ENCODE results near the gene DPP6. TPM values are rescaled to one million over a fixed set of nuclear protein-coding genes. Genes with fewer than 3 reads are reported as not detected.

The DPP6 gene
- total and polyA plus RNA-seq, 2 experiments from 2014 or later, result not detected

DNA sequence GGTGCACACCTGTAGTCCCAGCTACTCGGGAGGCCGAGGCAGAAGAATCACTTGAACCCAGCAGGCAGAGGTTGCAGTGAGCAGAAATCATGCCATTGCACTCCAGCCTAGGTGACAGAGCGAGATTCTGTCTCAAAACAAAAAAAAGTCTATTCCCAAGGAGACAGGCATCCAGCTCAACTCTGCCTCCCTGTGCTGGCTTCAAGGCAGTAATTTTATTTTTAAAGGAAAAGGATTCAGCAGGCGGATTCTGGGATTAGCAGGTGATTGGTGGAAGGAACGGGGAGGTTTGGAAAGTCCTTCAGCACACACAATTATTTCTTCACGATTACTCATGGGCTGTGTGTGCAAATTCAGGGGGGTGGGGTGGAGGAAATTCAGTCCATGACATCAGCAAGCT lies 707.8 kb downstream of the DPP6 start:
- ATAC-seq (no peak), DNase-seq (ENCODE audit: low spot score) (no peak)
- no peaks in the 10 kb centered on the region for H3K27me3 ChIP-seq (ENCODE audit: insufficient read depth)
- no peaks in the 10 kb centered on the region for H3K9me2 ChIP-seq (ENCODE audit: insufficient read depth)
- Mint-ChIP-seq H3K4me3 (no peak overlapping the region), H3K27ac (no peak overlapping the region), H3K4me1 (peaks cover 12% of the 10 kb centered on the region), H3K9me3 (no peaks in the 10 kb centered on the region), H3K27me3 (ENCODE audit: insufficient read depth, low read depth, poor library complexity) (peaks cover 7% of the 10 kb centered on the region), H3K36me3 (ENCODE audit: low read depth) (no peaks in the 10 kb centered on the region)
- H4K20me1 ChIP-seq (replicated peaks; ENCODE audit: insufficient read depth), result no peaks in the 10 kb centered on the region
- H3K4me1 ChIP-seq (ENCODE audit: insufficient read depth), result no peaks in the 10 kb centered on the region
- no peak overlapping the region for H3K27ac ChIP-seq (ENCODE audit: low read depth)
- no peak for TF ChIP-seq ZNF114 (CRISPR knock-in tag; IDR thresholded peaks at IDR 0.05)
- TF ChIP-seq, protein P1, sequence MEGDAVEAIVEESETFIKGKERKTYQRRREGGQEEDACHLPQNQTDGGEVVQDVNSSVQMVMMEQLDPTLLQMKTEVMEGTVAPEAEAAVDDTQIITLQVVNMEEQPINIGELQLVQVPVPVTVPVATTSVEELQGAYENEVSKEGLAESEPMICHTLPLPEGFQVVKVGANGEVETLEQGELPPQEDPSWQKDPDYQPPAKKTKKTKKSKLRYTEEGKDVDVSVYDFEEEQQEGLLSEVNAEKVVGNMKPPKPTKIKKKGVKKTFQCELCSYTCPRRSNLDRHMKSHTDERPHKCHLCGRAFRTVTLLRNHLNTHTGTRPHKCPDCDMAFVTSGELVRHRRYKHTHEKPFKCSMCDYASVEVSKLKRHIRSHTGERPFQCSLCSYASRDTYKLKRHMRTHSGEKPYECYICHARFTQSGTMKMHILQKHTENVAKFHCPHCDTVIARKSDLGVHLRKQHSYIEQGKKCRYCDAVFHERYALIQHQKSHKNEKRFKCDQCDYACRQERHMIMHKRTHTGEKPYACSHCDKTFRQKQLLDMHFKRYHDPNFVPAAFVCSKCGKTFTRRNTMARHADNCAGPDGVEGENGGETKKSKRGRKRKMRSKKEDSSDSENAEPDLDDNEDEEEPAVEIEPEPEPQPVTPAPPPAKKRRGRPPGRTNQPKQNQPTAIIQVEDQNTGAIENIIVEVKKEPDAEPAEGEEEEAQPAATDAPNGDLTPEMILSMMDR (conservative IDR thresholded peaks at IDR 0.05; ENCODE audit: low read depth in 2 of 2), result no peak
- H3F3A ChIP-seq (replicated peaks; ENCODE audit: low read depth), result no peaks in the 10 kb centered on the region
- H2AFZ ChIP-seq, result no peak overlapping the region
- H3K4me2 ChIP-seq, result no peak overlapping the region
- no peak overlapping the region for H3K4me3 ChIP-seq
- no peaks in the 10 kb centered on the region for H3K79me2 ChIP-seq (replicated peaks; ENCODE audit: insufficient read depth)
- no peaks in the 10 kb centered on the region; the same call in 1 of the 2 replicates for H3K36me3 ChIP-seq (ENCODE audit: insufficient read depth)

DNA sequence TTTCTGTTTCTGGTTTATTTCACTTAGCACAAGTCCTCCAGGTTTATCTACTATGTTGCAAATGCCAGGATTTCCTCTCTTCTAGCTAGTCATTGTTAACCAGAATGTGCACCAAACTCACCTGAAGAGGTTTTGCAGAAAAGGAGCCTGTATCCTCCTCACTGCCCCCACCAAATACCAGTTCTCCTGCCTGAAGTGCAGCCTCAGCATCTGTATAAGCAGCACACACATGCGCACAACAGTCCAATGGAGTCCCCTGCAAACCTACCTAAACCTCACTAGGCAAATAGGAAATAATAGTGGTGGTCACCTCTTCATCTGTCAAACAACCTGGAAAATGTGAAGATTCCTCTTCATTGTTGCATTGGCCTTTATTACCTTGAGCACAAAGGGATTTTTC lies 712.9 kb downstream of the DPP6 start:
- H3K27me3 ChIP-seq (ENCODE audit: insufficient read depth), result no peaks in the 10 kb centered on the region
- H3K36me3 Mint-ChIP-seq (ENCODE audit: low read depth), result peaks cover 3% of the 10 kb centered on the region; the same call in 2 of the 3 replicates
- no peak overlapping the region for H3K4me3 ChIP-seq
- no peak overlapping the region for H2AFZ ChIP-seq
- no peaks in the 10 kb centered on the region for H4K20me1 ChIP-seq (replicated peaks; ENCODE audit: insufficient read depth)
- peaks cover 4% of the 10 kb centered on the region; the same call in 1 of the 3 replicates for H3K9me3 Mint-ChIP-seq
- peaks cover 10% of the 10 kb centered on the region for H3K27me3 Mint-ChIP-seq (ENCODE audit: insufficient read depth, low read depth, poor library complexity)
- no peak overlapping the region for H3K4me2 ChIP-seq
- H3F3A ChIP-seq (replicated peaks; ENCODE audit: low read depth), result no peaks in the 10 kb centered on the region
- no peaks in the 10 kb centered on the region for H3K9me2 ChIP-seq (ENCODE audit: insufficient read depth)
- peaks cover 34% of the 10 kb centered on the region for H3K4me1 Mint-ChIP-seq
- peak; percentile 59 for ATAC-seq
- H3K4me1 ChIP-seq (ENCODE audit: insufficient read depth), result no peaks in the 10 kb centered on the region
- no peak for DNase-seq (ENCODE audit: low spot score)
- peak overlapping the region; percentile 8; the same call in 1 of the 3 replicates for H3K4me3 Mint-ChIP-seq
- peak overlapping the region; percentile 69; the same call in 1 of the 2 replicates for H3K27ac Mint-ChIP-seq
- peaks cover 4% of the 10 kb centered on the region; the same call in 1 of the 2 replicates for H3K36me3 ChIP-seq (ENCODE audit: insufficient read depth)
- H3K27ac ChIP-seq (ENCODE audit: low read depth), result no peak overlapping the region
- no peaks in the 10 kb centered on the region for H3K79me2 ChIP-seq (replicated peaks; ENCODE audit: insufficient read depth)
- TF ChIP-seq CREB1 (CRISPR knock-in tag; IDR thresholded peaks at IDR 0.05; ENCODE audit: low read depth), result no peak
- no peak for TF ChIP-seq ZNF114 (CRISPR knock-in tag; IDR thresholded peaks at IDR 0.05)
- no peak for TF ChIP-seq STAT1 (IDR thresholded peaks at IDR 0.05; ENCODE audit: unreplicated experiment)
- TF ChIP-seq, protein P1 (conservative IDR thresholded peaks at IDR 0.05; ENCODE audit: low read depth in 2 of 2), result no peak
- TF ChIP-seq, protein P2, sequence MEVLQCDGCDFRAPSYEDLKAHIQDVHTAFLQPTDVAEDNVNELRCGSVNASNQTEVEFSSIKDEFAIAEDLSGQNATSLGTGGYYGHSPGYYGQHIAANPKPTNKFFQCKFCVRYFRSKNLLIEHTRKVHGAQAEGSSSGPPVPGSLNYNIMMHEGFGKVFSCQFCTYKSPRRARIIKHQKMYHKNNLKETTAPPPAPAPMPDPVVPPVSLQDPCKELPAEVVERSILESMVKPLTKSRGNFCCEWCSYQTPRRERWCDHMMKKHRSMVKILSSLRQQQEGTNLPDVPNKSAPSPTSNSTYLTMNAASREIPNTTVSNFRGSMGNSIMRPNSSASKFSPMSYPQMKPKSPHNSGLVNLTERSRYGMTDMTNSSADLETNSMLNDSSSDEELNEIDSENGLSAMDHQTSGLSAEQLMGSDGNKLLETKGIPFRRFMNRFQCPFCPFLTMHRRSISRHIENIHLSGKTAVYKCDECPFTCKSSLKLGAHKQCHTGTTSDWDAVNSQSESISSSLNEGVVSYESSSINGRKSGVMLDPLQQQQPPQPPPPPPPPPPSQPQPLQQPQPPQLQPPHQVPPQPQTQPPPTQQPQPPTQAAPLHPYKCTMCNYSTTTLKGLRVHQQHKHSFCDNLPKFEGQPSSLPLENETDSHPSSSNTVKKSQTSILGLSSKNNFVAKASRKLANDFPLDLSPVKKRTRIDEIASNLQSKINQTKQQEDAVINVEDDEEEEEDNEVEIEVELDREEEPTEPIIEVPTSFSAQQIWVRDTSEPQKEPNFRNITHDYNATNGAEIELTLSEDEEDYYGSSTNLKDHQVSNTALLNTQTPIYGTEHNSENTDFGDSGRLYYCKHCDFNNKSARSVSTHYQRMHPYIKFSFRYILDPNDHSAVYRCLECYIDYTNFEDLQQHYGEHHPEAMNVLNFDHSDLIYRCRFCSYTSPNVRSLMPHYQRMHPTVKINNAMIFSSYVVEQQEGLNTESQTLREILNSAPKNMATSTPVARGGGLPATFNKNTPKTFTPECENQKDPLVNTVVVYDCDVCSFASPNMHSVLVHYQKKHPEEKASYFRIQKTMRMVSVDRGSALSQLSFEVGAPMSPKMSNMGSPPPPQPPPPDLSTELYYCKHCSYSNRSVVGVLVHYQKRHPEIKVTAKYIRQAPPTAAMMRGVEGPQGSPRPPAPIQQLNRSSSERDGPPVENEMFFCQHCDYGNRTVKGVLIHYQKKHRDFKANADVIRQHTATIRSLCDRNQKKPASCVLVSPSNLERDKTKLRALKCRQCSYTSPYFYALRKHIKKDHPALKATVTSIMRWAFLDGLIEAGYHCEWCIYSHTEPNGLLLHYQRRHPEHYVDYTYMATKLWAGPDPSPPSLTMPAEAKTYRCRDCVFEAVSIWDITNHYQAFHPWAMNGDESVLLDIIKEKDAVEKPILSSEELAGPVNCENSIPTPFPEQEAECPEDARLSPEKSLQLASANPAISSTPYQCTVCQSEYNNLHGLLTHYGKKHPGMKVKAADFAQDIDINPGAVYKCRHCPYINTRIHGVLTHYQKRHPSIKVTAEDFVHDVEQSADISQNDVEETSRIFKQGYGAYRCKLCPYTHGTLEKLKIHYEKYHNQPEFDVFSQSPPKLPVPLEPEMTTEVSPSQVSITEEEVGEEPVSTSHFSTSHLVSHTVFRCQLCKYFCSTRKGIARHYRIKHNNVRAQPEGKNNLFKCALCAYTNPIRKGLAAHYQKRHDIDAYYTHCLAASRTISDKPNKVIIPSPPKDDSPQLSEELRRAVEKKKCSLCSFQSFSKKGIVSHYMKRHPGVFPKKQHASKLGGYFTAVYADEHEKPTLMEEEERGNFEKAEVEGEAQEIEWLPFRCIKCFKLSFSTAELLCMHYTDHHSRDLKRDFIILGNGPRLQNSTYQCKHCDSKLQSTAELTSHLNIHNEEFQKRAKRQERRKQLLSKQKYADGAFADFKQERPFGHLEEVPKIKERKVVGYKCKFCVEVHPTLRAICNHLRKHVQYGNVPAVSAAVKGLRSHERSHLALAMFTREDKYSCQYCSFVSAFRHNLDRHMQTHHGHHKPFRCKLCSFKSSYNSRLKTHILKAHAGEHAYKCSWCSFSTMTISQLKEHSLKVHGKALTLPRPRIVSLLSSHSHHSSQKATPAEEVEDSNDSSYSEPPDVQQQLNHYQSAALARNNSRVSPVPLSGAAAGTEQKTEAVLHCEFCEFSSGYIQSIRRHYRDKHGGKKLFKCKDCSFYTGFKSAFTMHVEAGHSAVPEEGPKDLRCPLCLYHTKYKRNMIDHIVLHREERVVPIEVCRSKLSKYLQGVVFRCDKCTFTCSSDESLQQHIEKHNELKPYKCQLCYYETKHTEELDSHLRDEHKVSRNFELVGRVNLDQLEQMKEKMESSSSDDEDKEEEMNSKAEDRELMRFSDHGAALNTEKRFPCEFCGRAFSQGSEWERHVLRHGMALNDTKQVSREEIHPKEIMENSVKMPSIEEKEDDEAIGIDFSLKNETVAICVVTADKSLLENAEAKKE (CRISPR knock-in tag; IDR thresholded peaks at IDR 0.05), result peak; percentile 36; the same call in 1 of the 2 replicates
- TF ChIP-seq EZH2phosphoT487 (IDR thresholded peaks at IDR 0.05; ENCODE audit: unreplicated experiment), result no peak
- TF ChIP-seq POLR2AphosphoS5 (IDR thresholded peaks at IDR 0.05; ENCODE audit: low read depth), result no peak
